Measurements from ENCODE around the gene SRSF1. TPM values are rescaled to one million over a fixed set of nuclear protein-coding genes. Genes with fewer than 3 reads are reported as not detected.

SRSF1 gene
- total RNA-seq, 1 experiment from 2014 or later, result 462 TPM

DNA sequence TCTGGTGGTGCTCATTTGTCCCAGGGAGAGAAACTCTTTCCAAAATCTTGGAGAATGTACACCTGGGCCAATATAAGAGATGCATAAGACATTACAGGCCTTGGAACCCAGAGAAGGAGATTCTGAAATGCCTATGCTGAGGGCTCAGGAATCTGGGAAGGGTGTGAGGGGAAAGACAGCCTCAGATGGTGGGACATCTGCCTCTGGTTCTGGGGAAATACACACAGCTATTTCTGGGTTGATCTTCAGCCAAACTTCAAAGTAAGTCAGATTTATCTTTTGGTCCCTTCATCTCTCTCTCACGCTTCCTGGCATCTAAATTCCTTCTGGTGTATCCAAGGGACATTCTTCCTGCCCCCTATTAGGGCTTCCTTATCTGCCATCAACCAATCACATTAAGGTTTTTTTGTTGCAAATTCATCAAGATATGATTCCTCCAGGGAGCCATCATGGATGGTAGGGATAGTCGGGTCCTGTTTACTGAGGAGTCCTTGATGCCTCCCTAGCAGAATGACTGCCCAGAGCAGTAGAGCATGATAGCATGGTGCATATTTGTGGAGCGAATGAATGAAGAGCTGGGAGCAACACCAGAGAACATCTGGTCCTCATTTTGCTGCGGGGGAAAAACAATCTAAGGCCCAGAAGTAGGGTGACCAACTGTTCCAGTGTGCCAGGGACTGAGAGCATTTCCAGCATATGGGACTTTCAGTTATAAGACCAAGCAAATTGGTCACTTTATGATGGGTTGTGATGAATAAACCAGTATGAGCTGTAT is 40.5 kb upstream of the SRSF1 start:
- Mint-ChIP-seq H3K27me3 (ENCODE audit: low read depth) (peaks cover 11% of the 10 kb centered on the region), H3K4me1 (peaks cover 9 to 13% of the 10 kb centered on the region in 2 experiments), H3K4me3 (no peak overlapping the region), H3K27ac (no peak overlapping the region), H3K36me3 (ENCODE audit: insufficient read depth in 1 of 3, low read depth in 3 of 3) (peaks cover 0 to 4% (median 0%) of the 10 kb centered on the region in 3 experiments; a peak in 2 of 7 replicates), H3K9me3 (peaks cover 6 to 7% of the 10 kb centered on the region in 2 experiments; a peak in 4 of 5 replicates)
- no peak overlapping the region for H2BK120ac ChIP-seq (ENCODE audit: low read depth, low read length, poor library complexity, severe bottlenecking)
- H3K23ac ChIP-seq (ENCODE audit: insufficient read length, low read depth, low read length), result no peak overlapping the region
- H2BK15ac ChIP-seq (ENCODE audit: low read depth, low read length), result no peak overlapping the region
- H4K8ac ChIP-seq (replicated peaks; ENCODE audit: insufficient read length, low read depth, low read length), result no peak overlapping the region
- no peaks in the 10 kb centered on the region; the same call in 1 of the 2 replicates for H3K27me3 ChIP-seq (ENCODE audit: insufficient read depth, low read length)
- H3K18ac ChIP-seq (ENCODE audit: insufficient read length, low read depth, low read length), result no peak overlapping the region
- DNase-seq, result no peak
- no peak overlapping the region for H2AFZ ChIP-seq (ENCODE audit: low read length)
- TF ChIP-seq, protein P1, sequence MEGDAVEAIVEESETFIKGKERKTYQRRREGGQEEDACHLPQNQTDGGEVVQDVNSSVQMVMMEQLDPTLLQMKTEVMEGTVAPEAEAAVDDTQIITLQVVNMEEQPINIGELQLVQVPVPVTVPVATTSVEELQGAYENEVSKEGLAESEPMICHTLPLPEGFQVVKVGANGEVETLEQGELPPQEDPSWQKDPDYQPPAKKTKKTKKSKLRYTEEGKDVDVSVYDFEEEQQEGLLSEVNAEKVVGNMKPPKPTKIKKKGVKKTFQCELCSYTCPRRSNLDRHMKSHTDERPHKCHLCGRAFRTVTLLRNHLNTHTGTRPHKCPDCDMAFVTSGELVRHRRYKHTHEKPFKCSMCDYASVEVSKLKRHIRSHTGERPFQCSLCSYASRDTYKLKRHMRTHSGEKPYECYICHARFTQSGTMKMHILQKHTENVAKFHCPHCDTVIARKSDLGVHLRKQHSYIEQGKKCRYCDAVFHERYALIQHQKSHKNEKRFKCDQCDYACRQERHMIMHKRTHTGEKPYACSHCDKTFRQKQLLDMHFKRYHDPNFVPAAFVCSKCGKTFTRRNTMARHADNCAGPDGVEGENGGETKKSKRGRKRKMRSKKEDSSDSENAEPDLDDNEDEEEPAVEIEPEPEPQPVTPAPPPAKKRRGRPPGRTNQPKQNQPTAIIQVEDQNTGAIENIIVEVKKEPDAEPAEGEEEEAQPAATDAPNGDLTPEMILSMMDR (conservative IDR thresholded peaks at IDR 0.05), result no peak
- no peak overlapping the region for H3K56ac ChIP-seq (ENCODE audit: insufficient read length, low read depth, low read length)
- no peaks in the 10 kb centered on the region for H3K79me2 ChIP-seq (ENCODE audit: insufficient read depth, low read length)
- WGBS (ENCODE audit: extremely low coverage, insufficient read length, low lambda C conversion rate), result no CpG with 5 or more reads among the region's 4 CpGs
- H3K9me3 ChIP-seq (ENCODE audit: control insufficient read depth, low read depth, low read length), result no peaks in the 10 kb centered on the region
- no peak overlapping the region for H2BK12ac ChIP-seq (ENCODE audit: insufficient read length, low read depth, low read length)
- H3K14ac ChIP-seq (ENCODE audit: insufficient read depth, low read length), result no peak overlapping the region
- no peak overlapping the region for H2BK5ac ChIP-seq (ENCODE audit: insufficient read length, low read length)
- no peak overlapping the region for H2BK20ac ChIP-seq (ENCODE audit: low read depth, low read length, poor library complexity, severe bottlenecking)
- no peak overlapping the region for H2AK5ac ChIP-seq (ENCODE audit: insufficient read length, low read length)
- H3T11ph ChIP-seq (ENCODE audit: low read length), result no peak overlapping the region
- no peaks in the 10 kb centered on the region for H4K20me1 ChIP-seq (ENCODE audit: control insufficient read depth, insufficient read depth, insufficient read length)
- no peaks in the 10 kb centered on the region for H3K79me1 ChIP-seq (ENCODE audit: insufficient read depth, low read depth, low read length, poor library complexity, severe bottlenecking)
- H4K91ac ChIP-seq (ENCODE audit: insufficient read length, low read depth, low read length), result no peak overlapping the region
- 0 out of 2 replicates have a peak, but pooled peaks cover 4% of the 10 kb centered on the region for H3K4me1 ChIP-seq (ENCODE audit: insufficient read depth, low read length)
- no peak overlapping the region for H4K5ac ChIP-seq (ENCODE audit: insufficient read length, low read depth, low read length)
- no peak overlapping the region for H3K9ac ChIP-seq (ENCODE audit: extremely low read depth, insufficient read length, low read length)
- H3K27ac ChIP-seq (ENCODE audit: insufficient read length, low read depth, low read length), result no peak overlapping the region
- no peak overlapping the region for H3K4ac ChIP-seq (ENCODE audit: low read depth, low read length)
- no peak overlapping the region for H3K4me2 ChIP-seq (ENCODE audit: insufficient read depth, insufficient read length, low read length)
- H3K23me2 ChIP-seq (ENCODE audit: insufficient read length, low read depth, low read length, poor library complexity, severe bottlenecking), result peaks cover 3% of the 10 kb centered on the region

All from H9 (cell line).